Nephron progenitor cell (in vitro differentiated cells): ENCODE data around the gene LARGE1.

Experiments
- DNase-seq: peaks from one replicate; pipeline ENCODE4 v3.0.0; 2021
- H3K27ac Mint-ChIP-seq: 2 replicates; pipeline ENCODE4 v1.8.0; 2021; ENCODE audit warnings: mild to moderate bottlenecking, moderate library complexity, mixed read lengths
- H3K27me3 Mint-ChIP-seq: 2 replicates; pipeline ENCODE4 v1.8.0; 2021; ENCODE audit warnings: mild to moderate bottlenecking, low read depth, mixed read lengths; ENCODE audit not compliant: poor library complexity
- H3K36me3 Mint-ChIP-seq: 2 replicates; pipeline ENCODE4 v1.8.0; 2021; ENCODE audit warnings: low read depth, mixed read lengths
- H3K4me1 Mint-ChIP-seq: 2 replicates; pipeline ENCODE4 v1.8.0; 2021; ENCODE audit warnings: mixed read lengths
- H3K4me3 Mint-ChIP-seq: 2 replicates; pipeline ENCODE4 v1.8.0; 2021; ENCODE audit warnings: mild to moderate bottlenecking, moderate library complexity, mixed read lengths
- H3K9me3 Mint-ChIP-seq: 2 replicates; pipeline ENCODE4 v1.8.0; 2021; ENCODE audit warnings: mild to moderate bottlenecking, moderate library complexity, mixed read lengths
- TF ChIP-seq, protein P1 (sequence below): fragments of 200-600 bp; sonication (generic); IDR thresholded peaks from 2 replicates; pipeline ENCODE4 v1.5.0; 2021; ENCODE audit warnings: antibody characterized with exemption

The LARGE1 gene

DNA sequence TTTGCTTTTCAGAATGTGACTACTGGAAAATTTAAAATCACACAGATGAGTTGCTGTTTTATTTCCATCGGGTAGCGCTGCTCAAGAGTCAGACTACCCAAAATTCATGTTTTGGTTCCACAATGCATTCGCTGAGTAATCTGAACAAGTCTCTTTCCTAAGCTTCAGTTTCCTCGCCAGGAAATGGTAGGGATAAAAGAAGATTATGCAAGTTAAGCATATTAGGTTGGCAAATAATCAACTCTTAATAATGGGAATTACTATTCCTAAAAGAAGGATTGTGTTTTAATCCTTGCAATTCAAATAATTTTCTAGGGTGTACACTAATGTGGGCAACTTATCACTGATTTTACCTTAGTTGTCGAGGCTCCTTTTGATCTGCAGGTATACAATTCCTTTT is 326.5 kb downstream of the LARGE1 start:
- Mint-ChIP-seq H3K27me3 (no peaks in the 10 kb centered on the region), H3K4me3 (no peak overlapping the region), H3K4me1 (no peaks in the 10 kb centered on the region), H3K36me3 (peaks cover 1% of the 10 kb centered on the region), H3K27ac (no peak overlapping the region), H3K9me3 (no peaks in the 10 kb centered on the region)
- TF ChIP-seq, protein P1, sequence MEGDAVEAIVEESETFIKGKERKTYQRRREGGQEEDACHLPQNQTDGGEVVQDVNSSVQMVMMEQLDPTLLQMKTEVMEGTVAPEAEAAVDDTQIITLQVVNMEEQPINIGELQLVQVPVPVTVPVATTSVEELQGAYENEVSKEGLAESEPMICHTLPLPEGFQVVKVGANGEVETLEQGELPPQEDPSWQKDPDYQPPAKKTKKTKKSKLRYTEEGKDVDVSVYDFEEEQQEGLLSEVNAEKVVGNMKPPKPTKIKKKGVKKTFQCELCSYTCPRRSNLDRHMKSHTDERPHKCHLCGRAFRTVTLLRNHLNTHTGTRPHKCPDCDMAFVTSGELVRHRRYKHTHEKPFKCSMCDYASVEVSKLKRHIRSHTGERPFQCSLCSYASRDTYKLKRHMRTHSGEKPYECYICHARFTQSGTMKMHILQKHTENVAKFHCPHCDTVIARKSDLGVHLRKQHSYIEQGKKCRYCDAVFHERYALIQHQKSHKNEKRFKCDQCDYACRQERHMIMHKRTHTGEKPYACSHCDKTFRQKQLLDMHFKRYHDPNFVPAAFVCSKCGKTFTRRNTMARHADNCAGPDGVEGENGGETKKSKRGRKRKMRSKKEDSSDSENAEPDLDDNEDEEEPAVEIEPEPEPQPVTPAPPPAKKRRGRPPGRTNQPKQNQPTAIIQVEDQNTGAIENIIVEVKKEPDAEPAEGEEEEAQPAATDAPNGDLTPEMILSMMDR, result no peak
- no peak for DNase-seq

DNA sequence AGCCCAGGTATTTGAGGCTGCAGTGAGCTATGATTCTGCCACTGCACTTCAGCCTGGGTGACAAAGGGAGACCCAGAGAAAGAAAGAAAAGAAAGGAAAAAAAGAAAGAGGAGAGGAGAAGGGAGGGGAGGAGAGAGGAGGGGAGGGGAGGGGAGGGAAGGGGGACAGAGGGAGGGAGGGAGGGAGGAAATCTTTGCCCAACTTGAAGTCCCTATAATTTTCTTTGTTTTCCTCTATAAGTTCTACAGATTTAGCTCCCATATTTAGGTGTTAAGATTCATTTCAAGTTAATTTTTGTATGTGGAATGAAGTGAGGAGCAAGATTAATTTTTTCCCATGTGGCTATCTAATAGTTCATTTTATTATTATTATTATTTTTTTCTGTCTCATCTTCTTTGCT is 328.3 kb downstream of the LARGE1 start:
- Mint-ChIP-seq H3K27me3 (no peaks in the 10 kb centered on the region), H3K9me3 (no peaks in the 10 kb centered on the region), H3K27ac (no peak overlapping the region), H3K4me3 (no peak overlapping the region), H3K4me1 (no peaks in the 10 kb centered on the region), H3K36me3 (no peaks in the 10 kb centered on the region)
- no peak for DNase-seq
- TF ChIP-seq, protein P1, result no peak

DNA sequence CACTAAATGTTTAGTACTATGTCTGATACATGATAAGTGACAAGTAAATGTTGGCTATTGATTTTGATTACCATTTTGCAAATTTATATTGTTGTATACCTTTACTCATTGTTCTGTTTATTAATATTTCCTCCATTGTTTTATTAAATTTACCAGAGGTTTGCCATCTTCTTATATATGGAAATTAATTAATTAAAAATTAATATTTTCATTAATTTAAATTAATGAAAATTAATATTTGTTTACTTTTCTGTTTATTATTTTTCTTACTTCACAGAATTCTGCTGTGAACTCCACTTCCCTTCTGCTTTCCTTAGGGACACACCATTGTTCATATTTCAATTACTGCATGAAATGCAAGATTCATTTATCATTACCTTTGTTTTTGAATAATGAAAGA is 331.0 kb downstream of the LARGE1 start:
- TF ChIP-seq, protein P1, result no peak
- no peaks in the 10 kb centered on the region for H3K9me3 Mint-ChIP-seq
- DNase-seq, result no peak
- H3K36me3 Mint-ChIP-seq, result peaks cover 3% of the 10 kb centered on the region
- H3K4me3 Mint-ChIP-seq, result no peak overlapping the region
- H3K4me1 Mint-ChIP-seq, result peaks cover 4% of the 10 kb centered on the region
- H3K27me3 Mint-ChIP-seq, result no peaks in the 10 kb centered on the region
- H3K27ac Mint-ChIP-seq, result no peak overlapping the region

DNA sequence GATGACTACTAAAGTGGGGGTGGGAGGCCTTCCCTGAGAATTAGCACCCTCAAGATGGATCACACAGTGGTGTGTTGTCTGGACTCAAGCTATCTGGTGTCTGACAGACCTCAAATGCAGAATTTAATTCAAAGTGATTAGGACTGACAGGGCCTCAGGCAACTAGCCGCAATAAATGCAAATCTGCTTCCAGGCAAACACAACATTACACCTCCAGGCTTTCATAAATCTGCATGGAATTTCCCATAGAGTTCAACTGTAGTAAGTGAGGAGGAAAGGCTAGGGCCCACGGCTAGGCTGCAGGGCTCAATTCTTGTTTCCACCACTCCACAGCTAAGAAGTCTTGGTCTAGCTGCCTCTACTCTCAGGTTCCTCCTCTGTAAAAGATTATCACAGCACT is 331.4 kb downstream of the LARGE1 start:
- DNase-seq, result no peak
- Mint-ChIP-seq H3K36me3 (peaks cover 3% of the 10 kb centered on the region), H3K27me3 (no peaks in the 10 kb centered on the region), H3K4me1 (peaks cover 4% of the 10 kb centered on the region), H3K9me3 (no peaks in the 10 kb centered on the region), H3K4me3 (no peak overlapping the region), H3K27ac (no peak overlapping the region)
- TF ChIP-seq, protein P1, result no peak

DNA sequence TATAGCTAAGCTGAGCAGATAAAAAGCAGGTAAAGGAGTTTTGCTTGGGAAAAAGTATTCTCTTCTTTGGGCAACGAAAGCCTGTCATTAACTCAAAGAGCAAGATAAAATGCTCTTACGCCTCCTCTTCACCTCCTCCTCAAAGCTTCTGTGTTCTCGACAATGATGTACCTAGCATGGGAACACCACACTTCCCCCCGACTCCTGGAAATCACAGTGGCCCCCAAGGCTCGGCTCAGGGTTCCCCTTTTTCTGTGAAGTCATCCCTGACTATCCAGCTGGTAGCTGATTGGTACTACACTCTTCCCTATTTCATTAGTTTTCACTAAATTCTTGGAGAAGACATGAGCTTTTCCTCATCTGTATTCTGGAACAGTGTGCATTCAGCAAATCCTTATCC is 336.1 kb downstream of the LARGE1 start:
- no peak overlapping the region for H3K4me3 Mint-ChIP-seq
- H3K27ac Mint-ChIP-seq, result no peak overlapping the region
- no peaks in the 10 kb centered on the region for H3K9me3 Mint-ChIP-seq
- no peaks in the 10 kb centered on the region for H3K27me3 Mint-ChIP-seq
- peaks cover 3% of the 10 kb centered on the region for H3K36me3 Mint-ChIP-seq
- no peak for DNase-seq
- TF ChIP-seq, protein P1, result no peak
- peaks cover 9% of the 10 kb centered on the region for H3K4me1 Mint-ChIP-seq

DNA sequence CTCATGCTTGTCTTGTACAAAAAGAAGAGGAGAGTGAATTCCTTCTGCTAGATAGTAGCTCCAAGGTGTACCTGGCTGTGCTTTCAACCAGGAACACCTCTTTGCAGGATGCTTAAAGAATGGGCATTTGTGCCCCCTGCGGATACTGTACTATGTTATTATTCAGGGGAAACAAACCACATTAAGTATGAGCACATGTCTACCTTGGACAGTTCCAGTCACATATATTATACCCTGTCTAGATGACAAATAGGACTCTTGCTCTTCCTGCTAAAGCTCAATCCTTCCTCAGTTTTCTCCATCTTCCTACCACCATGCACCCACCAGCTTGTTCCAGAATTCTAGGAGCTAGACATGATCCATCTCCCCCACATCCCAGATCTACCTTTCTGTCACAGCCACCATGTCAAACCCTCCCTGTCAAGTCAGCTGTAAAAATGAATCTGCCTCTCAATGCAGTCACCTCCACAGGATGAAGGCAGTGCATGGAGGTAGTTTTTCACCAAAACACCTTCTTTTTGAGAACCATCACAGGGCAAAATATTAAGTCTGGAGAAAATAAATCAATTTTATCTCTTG is 337.4 kb downstream of the LARGE1 start:
- Mint-ChIP-seq H3K27me3 (no peaks in the 10 kb centered on the region), H3K4me3 (no peak overlapping the region), H3K4me1 (peaks cover 10% of the 10 kb centered on the region), H3K36me3 (peaks cover 3% of the 10 kb centered on the region), H3K9me3 (no peaks in the 10 kb centered on the region), H3K27ac (no peak overlapping the region)
- no peak for DNase-seq
- TF ChIP-seq, protein P1, result no peak
